K562 (cell line): ENCODE measurements around the gene RALGAPA2.

Experiments used
- FOXJ3 ChIP-seq: sonication (generic); formaldehyde crosslinking; IDR thresholded peaks from 2 replicates; pipeline ENCODE4 v1.4.0; 2020; ENCODE audit warnings: mild to moderate bottlenecking, missing genetic modification reagents
- FOXK1 ChIP-seq: sonication (generic); formaldehyde crosslinking; IDR thresholded peaks from 2 replicates; pipeline ENCODE4 v1.8.0; 2022; ENCODE audit warnings: missing genetic modification reagents, mild to moderate bottlenecking, borderline replicate concordance
- RAD21 ChIP-seq, 2 experiments: fragments of 250-450 bp in 1 of 2; fragments of 450-650 bp in 1 of 2; sonication (Bioruptor Pico) in 1 of 2; formaldehyde crosslinking in 1 of 2; IDR thresholded peaks in 1 of 2; conservative IDR thresholded peaks in 1 of 2; 2 replicates each; pipeline versions ENCODE4 v1.4.0 to v1.8.0; 2020 to 2022; ENCODE audit warnings: mild to moderate bottlenecking in 2 of 2, moderate library complexity in 1 of 2
- YY1 ChIP-seq, 3 experiments: IDR thresholded peaks; 2 replicates each; pipeline ENCODE4 v1.6.1; 2011; ENCODE audit warnings: low read length in 2 of 3, mild to moderate bottlenecking in 2 of 3, moderate library complexity in 2 of 3, borderline replicate concordance in 1 of 3, control low read depth in 1 of 3, low read depth in 1 of 3; ENCODE audit not compliant: insufficient read depth in 3 of 3, insufficient replicate concordance in 2 of 3, control insufficient read depth in 1 of 3, insufficient read length in 1 of 3; ENCODE audit errors: extremely low read depth in 1 of 3
- ZEB2 ChIP-seq: fragments of 450-650 bp; IDR thresholded peaks from 2 replicates; pipeline ENCODE4 v1.6.1; 2016
- ZNF133 ChIP-seq: fragments of 250-450 bp; sonication (Bioruptor Pico); IDR thresholded peaks from 2 replicates; pipeline ENCODE4 v1.4.0; 2020; ENCODE audit warnings: mild to moderate bottlenecking

DNA sequence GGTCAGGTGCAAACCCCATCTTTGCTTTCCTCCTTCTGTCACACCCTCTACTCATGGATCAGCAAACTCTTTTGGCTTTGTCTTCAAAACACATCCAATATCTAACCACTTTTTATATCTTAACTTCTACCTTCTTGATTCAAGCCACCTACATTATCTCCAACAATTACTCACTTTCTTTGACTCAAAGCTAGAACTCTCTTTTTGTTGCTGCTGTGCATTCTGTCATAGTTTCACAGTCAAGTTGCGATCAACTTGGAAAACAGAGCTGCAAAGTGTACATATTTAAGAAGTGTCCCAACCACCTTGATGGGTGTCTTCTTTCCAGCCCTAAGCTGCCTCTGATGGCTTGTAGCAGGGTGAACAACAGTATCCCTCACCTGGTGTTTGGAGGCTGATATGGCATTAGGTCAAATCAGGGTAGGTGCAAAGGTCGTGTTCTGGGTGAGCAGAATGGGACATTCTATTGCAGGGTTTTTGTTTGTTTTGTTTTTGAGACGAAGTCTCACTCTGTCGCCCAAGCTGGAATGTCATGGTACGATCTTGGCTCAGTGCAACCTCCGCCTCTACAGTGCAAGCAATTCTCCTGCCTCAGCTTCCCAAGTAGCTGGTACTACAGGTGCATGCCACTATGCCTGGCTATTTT is 43.4 kb upstream of the RALGAPA2 start:
- no peak for TF ChIP-seq RAD21 (CRISPR knock-in tag; conservative IDR thresholded peaks at IDR 0.05 in 1 of 2, IDR thresholded peaks at IDR 0.05 in 1 of 2)
- no peak for TF ChIP-seq FOXK1 (CRISPR knock-in tag)
- no peak for TF ChIP-seq FOXJ3 (CRISPR knock-in tag)
- no peak for TF ChIP-seq ZNF133
- TF ChIP-seq ZEB2: no peak
- TF ChIP-seq YY1 (IDR thresholded peaks at IDR 0.05; ENCODE audit: borderline replicate concordance in 1 of 3, control insufficient read depth in 1 of 3, extremely low read depth in 1 of 3, insufficient read depth in 3 of 3, insufficient read length in 1 of 3, insufficient replicate concordance in 2 of 3, low read depth in 1 of 3, low read length in 2 of 3): no peak
